Thyroid gland (tissue), 4 donors: ENCODE results near the gene CARMIL1. TPM values are rescaled to one million over a fixed set of nuclear protein-coding genes. Genes with fewer than 3 reads are reported as not detected.

Experiments used
- DNase-seq, 2 donors: peaks; one replicate each; pipeline ENCODE4 v3.0.0-alpha.2; 2019
- H3K27ac ChIP-seq, 3 donors: fragments of 200-600 bp; sonication (generic); 1 replicate in 2 of 3; 2 replicates in 1 of 3; pipeline ENCODE4 v1.5.1; 2016 to 2019; ENCODE audit warnings: mild to moderate bottlenecking in 1 of 3, moderate library complexity in 1 of 3
- H3K27me3 ChIP-seq: fragments of 200-600 bp; sonication (generic); one replicate; pipeline ENCODE4 v1.5.1; 2019
- H3K36me3 ChIP-seq, 2 donors: fragments of 200-600 bp; sonication (generic); one replicate each; pipeline ENCODE4 v1.5.1; 2016 to 2019
- H3K4me1 ChIP-seq, 2 donors: fragments of 200-600 bp; sonication (generic); one replicate each; pipeline ENCODE4 v1.5.1; 2017 to 2019
- H3K4me3 ChIP-seq, 3 donors: fragments of 200-600 bp; sonication (generic); replicated peaks in 1 of 3; 1 replicate in 2 of 3; 2 replicates in 1 of 3; pipeline ENCODE4 v1.5.1; 2016; ENCODE audit warnings: mild to moderate bottlenecking in 1 of 3
- H3K9me3 ChIP-seq: fragments of 200-600 bp; sonication (generic); one replicate; pipeline ENCODE4 v1.5.1; 2017
- CTCF ChIP-seq, 6 experiments: fragments of 200-600 bp in 3 of 6; fragments of 450-650 bp in 3 of 6; sonication (generic) in 3 of 6; IDR thresholded peaks; one replicate each; pipeline ENCODE4 v1.5.1; 2016 to 2019; ENCODE audit warnings: antibody characterized with exemption in 6 of 6, mild to moderate bottlenecking in 2 of 6, inconsistent platforms in 1 of 6, moderate library complexity in 1 of 6
- POLR2A ChIP-seq, 2 donors: fragments of 450-650 bp; IDR thresholded peaks; one replicate each; pipeline ENCODE4 v1.6.1; 2017; ENCODE audit warnings: antibody characterized with exemption in 2 of 2, mild to moderate bottlenecking in 2 of 2, moderate library complexity in 1 of 2
- WGBS, 2 donors: methylation state at CpG; one replicate each; pipeline ENCODE4 v1.1.5; 2017; 5-methylcytosine and 5-hydroxymethylcytosine counted together
- intact Hi-C: fragments of 100-400 bp; cut with DNase I; formaldehyde crosslinking; loops from one replicate; pipeline ENCODE4 v1.15.1; 2023
- small RNA-seq: library from RNA; depleted of rRNA; stranded (forward); fragments of <200 nt; gene quantifications from one replicate; pipeline ENCODE3, GENCODE V24; 2016
- total RNA-seq, 4 donors: library from RNA; depleted of rRNA; stranded (reverse); fragments of >200 nt; gene quantifications; one replicate each; pipeline ENCODE4 v1.2.3, GENCODE V29; 2016

Gene CARMIL1
- total RNA-seq, 4 donors from 2014 or later, result 24.7 to 34.4 (median 30.7) TPM

- no peaks in the 10 kb centered on the region for H3K9me3 ChIP-seq
- H3K27ac ChIP-seq, result no peak overlapping the region
- WGBS, 2 donors, result 82 to 83% methylated on average over 5 of the region's 5 CpGs
- DNase-seq, result no peak
- no peak for TF ChIP-seq POLR2A (IDR thresholded peaks at IDR 0.05)
- TF ChIP-seq CTCF (IDR thresholded peaks at IDR 0.05), result no peak
- H3K27me3 ChIP-seq, result no peaks in the 10 kb centered on the region
- no peak overlapping the region for H3K4me3 ChIP-seq
- no peaks in the 10 kb centered on the region for H3K36me3 ChIP-seq
- intact Hi-C loops, result no loop called here
- H3K4me1 ChIP-seq, result no peaks in the 10 kb centered on the region
Measured at GRCh38 chr6:25661129-25661779, 382.1 kb downstream of the CARMIL1 start.

- Histone ChIP-seq H3K27ac (no peak overlapping the region), H3K4me3 (no peak overlapping the region), H3K36me3 (no peaks in the 10 kb centered on the region), H3K4me1 (no peaks in the 10 kb centered on the region), H3K9me3 (no peaks in the 10 kb centered on the region), H3K27me3 (no peaks in the 10 kb centered on the region)
- 87 to 94% methylated on average over 4 of the region's 4 CpGs for WGBS, 2 donors
- TF ChIP-seq CTCF (IDR thresholded peaks at IDR 0.05) (no peak), POLR2A (IDR thresholded peaks at IDR 0.05) (no peak)
- intact Hi-C loops, result no loop called here
- no peak for DNase-seq
Measured at GRCh38 chr6:25665455-25665854, 386.3 kb downstream of the CARMIL1 start.

GRCh38 chr6:25669413-25669812 is 390.2 kb downstream of the CARMIL1 start:
- H3K27me3 ChIP-seq, result no peaks in the 10 kb centered on the region
- no peaks in the 10 kb centered on the region for H3K9me3 ChIP-seq
- no peaks in the 10 kb centered on the region for H3K36me3 ChIP-seq
- no peak overlapping the region for H3K4me3 ChIP-seq
- intact Hi-C loops, result no loop called here
- DNase-seq, result no peak
- WGBS, 2 donors, result 89 to 94% methylated on average over 5 of the region's 5 CpGs
- TF ChIP-seq POLR2A (IDR thresholded peaks at IDR 0.05), result no peak
- no peak for TF ChIP-seq CTCF (IDR thresholded peaks at IDR 0.05)
- no peak overlapping the region for H3K27ac ChIP-seq
- H3K4me1 ChIP-seq, result no peaks in the 10 kb centered on the region

Small RNA genes within 50 kb of the gene (small RNA-seq; reads per million reads assigned to genes)
- gene RF00019 (not detected), gene RNU6-987P (not detected)
